IMR-90 (cell line): ENCODE measurements around the gene SPECC1L. TPM values are rescaled to one million over a fixed set of nuclear protein-coding genes. Genes with fewer than 3 reads are reported as not detected.

Source experiments
- ATAC-seq: fragments of 200-7000 bp; cut with Tn5 transposase; 2 replicates; pipeline ENCODE4 v1.9.1; 2020; ENCODE audit warnings: low read depth, mild to moderate bottlenecking, moderate library complexity
- BruUV-seq: library from RNA; stranded (reverse); fragments of 400-500 nt; replicated peaks from 2 replicates; lab custom pipeline; 2021; lab: Mats Ljungman, UMichigan
- CTCF ChIA-PET: fragments of 300-600 bp; formaldehyde crosslinking; extraction: SDS; loops from one replicate; lab custom pipeline; 2021; ENCODE audit warnings: antibody characterized with exemption; lab: Yijun Ruan, JAX
- POLR2A ChIA-PET: fragments of 300-600 bp; sonication (Branson Sonifier 250); formaldehyde crosslinking; loops from one replicate; lab custom pipeline; 2022; ENCODE audit warnings: antibody characterized with exemption; ENCODE audit not compliant: unreplicated experiment; lab: Charles Lee
- DNase-seq: peaks from one replicate; pipeline ENCODE4 v3.0.0; 2013
- H2AFZ ChIP-seq: replicated peaks from 2 replicates; pipeline ENCODE3; 2013; ENCODE audit warnings: low read length, mild to moderate bottlenecking; ENCODE audit not compliant: poor library complexity
- H2AK5ac ChIP-seq: 2 replicates; pipeline ENCODE4 v1.6.1; 2013; ENCODE audit warnings: low read depth, low read length, inconsistent platforms
- H2AK9ac ChIP-seq: replicated peaks from 2 replicates; pipeline ENCODE3; 2013; ENCODE audit warnings: mild to moderate bottlenecking, low read depth, low read length, moderate library complexity; ENCODE audit not compliant: poor library complexity
- H2BK120ac ChIP-seq: 2 replicates; pipeline ENCODE4 v1.6.1; 2013; ENCODE audit warnings: low read depth, low read length, inconsistent platforms
- H2BK15ac ChIP-seq: 3 replicates; pipeline ENCODE4 v1.6.1; 2013; ENCODE audit warnings: low read depth, low read length, inconsistent platforms
- H2BK20ac ChIP-seq: 2 replicates; pipeline ENCODE4 v1.6.1; 2013; ENCODE audit warnings: low read depth, mild to moderate bottlenecking, inconsistent platforms, low read length, moderate library complexity
- H2BK5ac ChIP-seq: 2 replicates; pipeline ENCODE4 v1.6.1; 2013; ENCODE audit warnings: mild to moderate bottlenecking, low read depth, low read length, inconsistent platforms; ENCODE audit not compliant: poor library complexity, severe bottlenecking
- H3K14ac ChIP-seq: replicated peaks from 2 replicates; pipeline ENCODE4 v1.6.1; 2013; ENCODE audit warnings: low read depth, low read length, inconsistent platforms
- H3K18ac ChIP-seq: 2 replicates; pipeline ENCODE4 v1.6.1; 2013; ENCODE audit warnings: low read depth, low read length, control low read depth
- H3K23ac ChIP-seq: 2 replicates; pipeline ENCODE4 v1.6.1; 2013; ENCODE audit warnings: low read depth, low read length, inconsistent platforms
- H3K27ac ChIP-seq: 2 replicates; pipeline ENCODE4 v1.5.1; 2013; ENCODE audit warnings: mild to moderate bottlenecking, control low read depth, low read length; ENCODE audit not compliant: insufficient read depth
- H3K27me3 ChIP-seq: 2 replicates; pipeline ENCODE4 v1.6.1; 2013; ENCODE audit warnings: low read length; ENCODE audit not compliant: control insufficient read depth, insufficient read depth
- H3K36me3 ChIP-seq: 2 replicates; pipeline ENCODE4 v1.6.1; 2013; ENCODE audit warnings: low read length, mixed read lengths; ENCODE audit not compliant: control insufficient read depth, insufficient read depth
- H3K4ac ChIP-seq: 2 replicates; pipeline ENCODE4 v1.6.1; 2013; ENCODE audit warnings: low read depth, low read length, inconsistent platforms
- H3K4me1 ChIP-seq: 2 replicates; pipeline ENCODE4 v1.6.1; 2013; ENCODE audit warnings: low read length, mixed read lengths; ENCODE audit not compliant: control insufficient read depth, insufficient read depth
- H3K4me2 ChIP-seq: 2 replicates; pipeline ENCODE4 v1.6.1; 2013; ENCODE audit warnings: low read depth, mild to moderate bottlenecking, control low read depth, low read length, moderate library complexity
- H3K4me3 ChIP-seq: 2 replicates; pipeline ENCODE4 v1.5.1; 2013; ENCODE audit warnings: low read depth, mild to moderate bottlenecking, control low read depth, low read length, moderate library complexity; ENCODE audit not compliant: insufficient read depth
- H3K56ac ChIP-seq: 2 replicates; pipeline ENCODE4 v1.6.1; 2013; ENCODE audit warnings: low read length, inconsistent platforms; ENCODE audit not compliant: insufficient read depth; ENCODE audit errors: extremely low read depth
- H3K79me1 ChIP-seq, 2 experiments: 2 replicates each; pipeline ENCODE4 v1.6.1; 2013; ENCODE audit warnings: low read length in 2 of 2, inconsistent platforms in 1 of 2, low read depth in 1 of 2
- H3K9ac ChIP-seq: 2 replicates; pipeline ENCODE4 v1.6.1; 2013; ENCODE audit warnings: low read depth, low read length, control low read depth
- H3K9me1 ChIP-seq: 2 replicates; pipeline ENCODE4 v1.6.1; 2013; ENCODE audit warnings: low read length, inconsistent platforms; ENCODE audit not compliant: insufficient read depth
- H3K9me3 ChIP-seq: 2 replicates; pipeline ENCODE4 v1.6.1; 2013; ENCODE audit warnings: low read length; ENCODE audit not compliant: control insufficient read depth, insufficient read depth
- H4K20me1 ChIP-seq: 2 replicates; pipeline ENCODE4 v1.6.1; 2013; ENCODE audit warnings: low read length, inconsistent platforms; ENCODE audit not compliant: insufficient read depth
- H4K5ac ChIP-seq: 2 replicates; pipeline ENCODE4 v1.6.1; 2013; ENCODE audit warnings: mild to moderate bottlenecking, low read depth, low read length, control low read depth
- H4K8ac ChIP-seq, 2 experiments: 2 replicates each; pipeline ENCODE4 v1.6.1; 2013; ENCODE audit warnings: low read depth in 2 of 2, low read length in 2 of 2, control low read depth in 1 of 2, inconsistent platforms in 1 of 2
- H4K91ac ChIP-seq: 2 replicates; pipeline ENCODE4 v1.6.1; 2013; ENCODE audit warnings: low read depth, low read length, inconsistent platforms; ENCODE audit not compliant: insufficient read depth
- CTCF ChIP-seq: conservative IDR thresholded peaks from 2 replicates; pipeline ENCODE4 v1.5.1; 2012; ENCODE audit warnings: mild to moderate bottlenecking, low read depth, low read length, improper control_type of control experiment
- RCOR1 ChIP-seq: IDR thresholded peaks from 2 replicates; pipeline ENCODE4 v1.6.1; 2012; ENCODE audit warnings: mild to moderate bottlenecking, low read length, improper control_type of control experiment; ENCODE audit not compliant: insufficient replicate concordance
- WGBS, 2 experiments: methylation state at CpG; one replicate each; pipeline versions ENCODE4 v1.1.5 to v1.1.7; 2013; ENCODE audit warnings: missing lambda C conversion rate in 2 of 2; ENCODE audit not compliant: insufficient read length in 1 of 2; ENCODE audit errors: extremely low coverage in 2 of 2; 5-methylcytosine and 5-hydroxymethylcytosine counted together
- dilution Hi-C: fragments of 300-500 bp; cut with HindIII; formaldehyde crosslinking; loops from one replicate; pipeline ENCODE4 v1.14.3; 2018; ENCODE audit warnings: low sequenced_read_pairs; ENCODE audit not compliant: unreplicated experiment
- in situ Hi-C: fragments of 300-500 bp; cut with MboI; formaldehyde crosslinking; loops from 3 replicates; pipeline ENCODE4 v1.14.3; 2019; ENCODE audit warnings: low sequenced_read_pairs, inconsistent platforms, mixed read lengths
- intact Hi-C: fragments of 100-400 bp; cut with micrococcal nuclease; formaldehyde crosslinking; loops from 2 replicates; pipeline ENCODE4 v1.10.0; 2022
- polyA plus RNA-seq, 3 experiments: library from polyadenylated mRNA; depleted of rRNA; stranded (reverse); fragments of >200 nt; gene quantifications; 2 replicates each; pipeline ENCODE4 v1.2.3, GENCODE V29; 2012; ENCODE audit warnings: low replicate concordance in 1 of 3
- total RNA-seq: library from RNA; depleted of rRNA; stranded (reverse); fragments of >200 nt; gene quantifications from 2 replicates; pipeline ENCODE4 v1.2.3, GENCODE V29; 2012

Gene SPECC1L
- total and polyA plus RNA-seq, 2 of the 4 experiments (the other 2 are of a cell fraction), result 18.7 to 44.1 TPM

GRCh38 chr22:24460418-24461089, 189.9 kb downstream of the SPECC1L start:
- no peak overlapping the region for H2AK9ac ChIP-seq
- no peaks in the 10 kb centered on the region for H3K9me3 ChIP-seq
- H2AFZ ChIP-seq, result peak overlapping the region; percentile 45
- no peak overlapping the region for H4K5ac ChIP-seq
- peak overlapping the region; percentile 13 to 84; a peak in 3 of 4 replicates for H4K8ac ChIP-seq
- H3K18ac ChIP-seq, result no peak overlapping the region
- H3K9me1 ChIP-seq, result 0 out of 2 replicates have a peak, but pooled peaks cover 3% of the 10 kb centered on the region
- H3K79me1 ChIP-seq, result no peaks in the 10 kb centered on the region
- H3K27me3 ChIP-seq, result no peaks in the 10 kb centered on the region
- no peak for TF ChIP-seq RCOR1
- TF ChIP-seq CTCF, result 0 out of 2 replicates have a peak, but pooled peaks have one; percentile 2
- H3K9ac ChIP-seq, result peak overlapping the region; percentile 25; the same call in 1 of the 2 replicates
- BruUV-seq, result no TSS peak
- in situ Hi-C loops (no loop called here), dilution Hi-C loops (no loop called here), intact Hi-C loops (no loop called here)
- no peak overlapping the region for H3K4me3 ChIP-seq
- no peak overlapping the region for H3K56ac ChIP-seq
- peaks cover 6% of the 10 kb centered on the region for H3K4me1 ChIP-seq
- no peaks in the 10 kb centered on the region for H3K36me3 ChIP-seq
- DNase-seq, result peak; percentile 28
- peak overlapping the region; percentile 8; the same call in 1 of the 2 replicates for H3K4ac ChIP-seq
- H3K14ac ChIP-seq, result peak overlapping the region; percentile 23; the same call in 1 of the 2 replicates
- peak overlapping the region; percentile 34; the same call in 1 of the 2 replicates for H2BK20ac ChIP-seq
- H2BK120ac ChIP-seq, result peak overlapping the region; percentile 23; the same call in 1 of the 2 replicates
- H3K23ac ChIP-seq, result no peak overlapping the region
- ATAC-seq, result peak; percentile 20
- 66% methylated on average over 7 of the region's 10 CpGs; no CpG with 5 or more reads in 1 of the 2 experiments for WGBS, 2 experiments
- no peaks in the 10 kb centered on the region for H4K20me1 ChIP-seq
- H3K27ac ChIP-seq, result no peak overlapping the region
- no peak overlapping the region for H2BK5ac ChIP-seq
- peak overlapping the region; percentile 52 for H3K4me2 ChIP-seq
- no peak overlapping the region; the same call in 2 of the 3 replicates for H2BK15ac ChIP-seq
- 0 out of 2 replicates have a peak overlapping the region, but pooled peaks have one; percentile 6 for H4K91ac ChIP-seq
- peak overlapping the region; percentile 54; the same call in 1 of the 2 replicates for H2AK5ac ChIP-seq
- CTCF ChIA-PET, result interaction anchor here (0.9 kb wide), 1 partner anchor 10 kb away, joined by 3 read pairs; no protein-coding TSS in a partner anchor
- POLR2A ChIA-PET, result no interaction called here
